Bone marrow (tissue), 2 donors: Measurements from ENCODE around the gene CREB5.

ENCODE experiments used
- DNase-seq, 2 donors: peaks; one replicate each; lab custom pipeline; 2025; lab: John Stamatoyannopoulos, UW

CREB5 gene

GRCh38 chr7:28407651-28408050 lies 4.7 kb upstream of the CREB5 start:
- no peak for DNase-seq

GRCh38 chr7:28408105-28408959 lies 4.0 kb upstream of the CREB5 start:
- no peak for DNase-seq

GRCh38 chr7:28408960-28409715 lies 3.2 kb upstream of the CREB5 start:
- peak in 1 of 2 donors; percentile 83 for DNase-seq

GRCh38 chr7:28409716-28410627 lies 2.3 kb upstream of the CREB5 start:
- no peak for DNase-seq

- no peak for DNase-seq
These were observed 1.4 kb upstream of the CREB5 start for GRCh38 chr7:28410628-28411531.

GRCh38 chr7:28413011-28413410 lies 693 bp downstream of the CREB5 start:
- no peak for DNase-seq

GRCh38 chr7:28414453-28414852 lies 2.1 kb downstream of the CREB5 start:
- no peak for DNase-seq

- DNase-seq: no peak
These were observed 5.1 kb downstream of the CREB5 start for GRCh38 chr7:28417321-28417940.

GRCh38 chr7:28418311-28418710 lies 6.0 kb downstream of the CREB5 start:
- DNase-seq: no peak

- DNase-seq: no peak
These were observed 6.6 kb downstream of the CREB5 start for GRCh38 chr7:28418966-28419365.

GRCh38 chr7:28419716-28420115 lies 7.4 kb downstream of the CREB5 start:
- no peak for DNase-seq

- no peak for DNase-seq
These were observed 10.8 kb downstream of the CREB5 start for GRCh38 chr7:28423112-28423511.

- DNase-seq: no peak
These were observed 11.7 kb downstream of the CREB5 start for GRCh38 chr7:28423918-28424514.

GRCh38 chr7:28425496-28425895 lies 13.2 kb downstream of the CREB5 start:
- DNase-seq: no peak

GRCh38 chr7:28427236-28427635 lies 14.9 kb downstream of the CREB5 start:
- DNase-seq: no peak

- DNase-seq: no peak
These were observed 18.3 kb downstream of the CREB5 start for GRCh38 chr7:28430616-28431015.

GRCh38 chr7:28432105-28432504 lies 19.8 kb downstream of the CREB5 start:
- DNase-seq: no peak

GRCh38 chr7:28433039-28433438 lies 20.7 kb downstream of the CREB5 start:
- DNase-seq: no peak

- no peak for DNase-seq
These were observed 21.4 kb downstream of the CREB5 start for GRCh38 chr7:28433699-28434219.

GRCh38 chr7:28434510-28434909 lies 22.2 kb downstream of the CREB5 start:
- DNase-seq: no peak
